ENCODE results near the gene ARHGEF19. TPM values are rescaled to one million over a fixed set of nuclear protein-coding genes. Genes with fewer than 3 reads are reported as not detected.
A peak's percentile ranks its signal among the peaks of the same experiment; 100 is the strongest.

Gene ARHGEF19
- total and polyA plus RNA-seq, 2 of the 13 experiments (the other 11 are each of a cell fraction or from before 2014, with no cell fraction given), result 1.7 to 1.8 TPM

GRCh38 chr1:16175610-16176553 lies 36.6 kb downstream of the ARHGEF19 start (continued):
- no peak for TF ChIP-seq ZNF572 (CRISPR knock-in tag; IDR thresholded peaks at IDR 0.05)
- no peak for TF ChIP-seq CBX1 (IDR thresholded peaks at IDR 0.05; ENCODE audit: low read depth)
- 0 out of 2 replicates have a peak, but pooled peaks have one; percentile 37 for TF ChIP-seq HOXA5 (CRISPR knock-in tag; IDR thresholded peaks at IDR 0.05)
- TF ChIP-seq ZNF331 (CRISPR knock-in tag; IDR thresholded peaks at IDR 0.05), result no peak
- TF ChIP-seq, protein P1, sequence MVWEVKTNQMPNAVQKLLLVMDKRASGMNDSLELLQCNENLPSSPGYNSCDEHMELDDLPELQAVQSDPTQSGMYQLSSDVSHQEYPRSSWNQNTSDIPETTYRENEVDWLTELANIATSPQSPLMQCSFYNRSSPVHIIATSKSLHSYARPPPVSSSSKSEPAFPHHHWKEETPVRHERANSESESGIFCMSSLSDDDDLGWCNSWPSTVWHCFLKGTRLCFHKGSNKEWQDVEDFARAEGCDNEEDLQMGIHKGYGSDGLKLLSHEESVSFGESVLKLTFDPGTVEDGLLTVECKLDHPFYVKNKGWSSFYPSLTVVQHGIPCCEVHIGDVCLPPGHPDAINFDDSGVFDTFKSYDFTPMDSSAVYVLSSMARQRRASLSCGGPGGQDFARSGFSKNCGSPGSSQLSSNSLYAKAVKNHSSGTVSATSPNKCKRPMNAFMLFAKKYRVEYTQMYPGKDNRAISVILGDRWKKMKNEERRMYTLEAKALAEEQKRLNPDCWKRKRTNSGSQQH (CRISPR knock-in tag; IDR thresholded peaks at IDR 0.05; ENCODE audit: low read depth), result 0 out of 2 replicates have a peak, but pooled peaks have one; percentile 34
- TF ChIP-seq BCLAF1 (IDR thresholded peaks at IDR 0.05), result no peak
- TF ChIP-seq, protein P2, sequence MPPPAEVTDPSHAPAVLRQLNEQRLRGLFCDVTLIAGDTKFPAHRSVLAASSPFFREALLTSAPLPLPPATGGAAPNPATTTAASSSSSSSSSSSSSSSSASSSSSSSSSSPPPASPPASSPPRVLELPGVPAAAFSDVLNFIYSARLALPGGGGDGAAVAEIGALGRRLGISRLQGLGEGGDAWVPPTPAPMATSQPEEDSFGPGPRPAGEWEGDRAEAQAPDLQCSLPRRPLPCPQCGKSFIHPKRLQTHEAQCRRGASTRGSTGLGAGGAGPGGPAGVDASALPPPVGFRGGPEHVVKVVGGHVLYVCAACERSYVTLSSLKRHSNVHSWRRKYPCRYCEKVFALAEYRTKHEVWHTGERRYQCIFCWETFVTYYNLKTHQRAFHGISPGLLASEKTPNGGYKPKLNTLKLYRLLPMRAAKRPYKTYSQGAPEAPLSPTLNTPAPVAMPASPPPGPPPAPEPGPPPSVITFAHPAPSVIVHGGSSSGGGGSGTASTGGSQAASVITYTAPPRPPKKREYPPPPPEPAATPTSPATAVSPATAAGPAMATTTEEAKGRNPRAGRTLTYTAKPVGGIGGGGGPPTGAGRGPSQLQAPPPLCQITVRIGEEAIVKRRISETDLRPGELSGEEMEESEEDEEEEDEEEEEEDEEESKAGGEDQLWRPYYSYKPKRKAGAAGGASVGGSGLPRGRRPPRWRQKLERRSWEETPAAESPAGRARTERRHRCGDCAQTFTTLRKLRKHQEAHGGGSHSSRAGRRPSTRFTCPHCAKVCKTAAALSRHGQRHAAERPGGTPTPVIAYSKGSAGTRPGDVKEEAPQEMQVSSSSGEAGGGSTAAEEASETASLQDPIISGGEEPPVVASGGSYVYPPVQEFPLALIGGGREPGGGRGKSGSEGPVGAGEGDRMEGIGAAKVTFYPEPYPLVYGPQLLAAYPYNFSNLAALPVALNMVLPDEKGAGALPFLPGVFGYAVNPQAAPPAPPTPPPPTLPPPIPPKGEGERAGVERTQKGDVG (CRISPR knock-in tag; IDR thresholded peaks at IDR 0.05; ENCODE audit: borderline replicate concordance), result no peak
- TF ChIP-seq JUNB (CRISPR knock-in tag; IDR thresholded peaks at IDR 0.05; ENCODE audit: borderline replicate concordance), result no peak
- TF ChIP-seq ZFP1 (CRISPR knock-in tag; IDR thresholded peaks at IDR 0.05), result no peak
- TF ChIP-seq SNAPC4 (CRISPR knock-in tag; IDR thresholded peaks at IDR 0.05), result no peak

Measured in HepG2 (cell line).